Panc1 (cell line): ENCODE data around the gene ZHX3. TPM values are rescaled to one million over a fixed set of nuclear protein-coding genes. Genes with fewer than 3 reads are reported as not detected.

ENCODE experiments used
- ATAC-seq: fragments of 200-7000 bp; cut with Tn5 transposase; 2 replicates; pipeline ENCODE4 v1.9.1; 2020; ENCODE audit warnings: mild to moderate bottlenecking, moderate library complexity
- BruUV-seq: library from RNA; stranded (reverse); fragments of 400-500 nt; replicated peaks from 2 replicates; lab custom pipeline; 2021; lab: Mats Ljungman, UMichigan
- CTCF ChIA-PET: fragments of 300-600 bp; sonication (Branson Sonifier 250); formaldehyde crosslinking; loops from one replicate; lab custom pipeline; 2022; ENCODE audit warnings: antibody characterized with exemption; lab: Charles Lee
- POLR2A ChIA-PET: fragments of 300-600 bp; sonication (Branson Sonifier 250); formaldehyde crosslinking; loops from one replicate; lab custom pipeline; 2022; ENCODE audit warnings: antibody characterized with exemption; lab: Charles Lee
- DNase-seq: peaks from one replicate; pipeline ENCODE4 v3.0.0-alpha.2; 2010; ENCODE audit warnings: low read depth, low spot score
- H3K27ac ChIP-seq: 2 replicates; pipeline ENCODE4 v1.5.1; 2011; ENCODE audit warnings: mild to moderate bottlenecking, low read length, inconsistent platforms
- H3K27me3 ChIP-seq: fragments of 200-500 bp; sonication (Bioruptor generic); 2 replicates; pipeline ENCODE4 v1.6.0; 2014; ENCODE audit warnings: low read length, inconsistent platforms; ENCODE audit not compliant: control insufficient read depth, insufficient read depth
- H3K36me3 ChIP-seq: fragments of 200-500 bp; sonication (Bioruptor generic); 2 replicates; pipeline ENCODE4 v1.5.1; 2014; ENCODE audit warnings: inconsistent platforms, mild to moderate bottlenecking, low read length, moderate library complexity; ENCODE audit not compliant: control insufficient read depth, insufficient read depth
- H3K4me1 ChIP-seq: 2 replicates; pipeline ENCODE4 v1.5.1; 2011; ENCODE audit warnings: inconsistent platforms, mild to moderate bottlenecking, low read length, moderate library complexity; ENCODE audit not compliant: control insufficient read depth, insufficient read depth
- H3K4me3 ChIP-seq, 2 experiments: 2 replicates each; pipeline ENCODE4 v1.5.1; 2011 to 2012; ENCODE audit warnings: low read depth in 2 of 2, low read length in 2 of 2, mild to moderate bottlenecking in 2 of 2, inconsistent platforms in 1 of 2, moderate library complexity in 1 of 2
- H3K9me3 ChIP-seq: fragments of 200-500 bp; sonication (Bioruptor generic); 2 replicates; pipeline ENCODE4 v1.5.1; 2014; ENCODE audit warnings: low read depth, mild to moderate bottlenecking, inconsistent platforms, low read length, moderate library complexity; ENCODE audit not compliant: control insufficient read depth, insufficient read depth
- CTCF ChIP-seq: fragments of 450-650 bp; IDR thresholded peaks from 2 replicates; pipeline ENCODE4 v1.5.1; 2017; ENCODE audit warnings: mild to moderate bottlenecking
- POLR2AphosphoS5 ChIP-seq: IDR thresholded peaks from 2 replicates; pipeline ENCODE4 v1.6.1; 2012; ENCODE audit warnings: mild to moderate bottlenecking, low read depth, low read length, moderate library complexity
- REST ChIP-seq, 2 experiments: IDR thresholded peaks; 2 replicates each; pipeline ENCODE4 v1.6.1; 2011 to 2012; ENCODE audit warnings: low read depth in 2 of 2, control low read depth in 1 of 2, low read length in 1 of 2, mild to moderate bottlenecking in 1 of 2, moderate library complexity in 1 of 2; ENCODE audit not compliant: insufficient read depth in 1 of 2
- SIN3A ChIP-seq: IDR thresholded peaks from 2 replicates; pipeline ENCODE4 v1.6.1; 2012; ENCODE audit warnings: low read depth, mild to moderate bottlenecking, low read length, moderate library complexity, borderline replicate concordance; ENCODE audit not compliant: insufficient read depth
- TCF7L2 ChIP-seq: IDR thresholded peaks from 2 replicates; pipeline ENCODE4 v1.6.1; 2011; ENCODE audit warnings: mild to moderate bottlenecking, low read depth, low read length, inconsistent platforms
- in situ Hi-C: cut with HindIII; loops from 2 replicates; pipeline ENCODE4 v1.10.0; 2016; ENCODE audit warnings: low sequenced_read_pairs, low pct_unique_long_range_greater_than_20kb
- intact Hi-C: fragments of 100-400 bp; cut with micrococcal nuclease; formaldehyde crosslinking; loops from one replicate; pipeline ENCODE4 v1.10.0; 2022; ENCODE audit not compliant: unreplicated experiment
- total RNA-seq: library from RNA; stranded (reverse); gene quantifications from one replicate; pipeline ENCODE4 v1.2.1, GENCODE V29; 2021; ENCODE audit not compliant: unreplicated experiment

The ZHX3 gene
- total RNA-seq, 1 experiment from 2014 or later, result 19.8 TPM

GRCh38 chr20:41247523-41248367, 69.8 kb downstream of the ZHX3 start:
- CTCF ChIA-PET, result interaction anchor here (0.7 kb wide), 1 partner anchor 109 kb away, joined by 3 read pairs; no protein-coding TSS in a partner anchor
- no TSS peak for BruUV-seq
- ATAC-seq, result no peak

More at GRCh38 chr20:41247523-41248367, 69.8 kb downstream of the ZHX3 start:
- in situ Hi-C loops, result no loop called here
- Histone ChIP-seq H3K9me3 (no peaks in the 10 kb centered on the region), H3K27ac (no peak overlapping the region), H3K4me3 (no peak overlapping the region), H3K4me1 (no peaks in the 10 kb centered on the region), H3K27me3 (no peaks in the 10 kb centered on the region), H3K36me3 (no peaks in the 10 kb centered on the region)
- DNase-seq, result no peak
- TF ChIP-seq SIN3A, result no peak
- no peak for TF ChIP-seq CTCF
- TF ChIP-seq TCF7L2, result no peak
- no peak for TF ChIP-seq POLR2AphosphoS5
- TF ChIP-seq REST (IDR thresholded peaks at IDR 0.05; ENCODE audit: insufficient read depth in 1 of 2, low read depth in 2 of 2, low read length in 1 of 2), result no peak
- POLR2A ChIA-PET, result no interaction called here
- intact Hi-C loops, result no loop called here
